SH-SY5Y (cell line): ENCODE measurements around the gene NCBP2.

Experiments
- GATA2 ChIP-seq: IDR thresholded peaks from 2 replicates; pipeline ENCODE4 v1.6.1; 2011; ENCODE audit warnings: mild to moderate bottlenecking, low read depth, low read length
- GATA3 ChIP-seq: IDR thresholded peaks from 2 replicates; pipeline ENCODE4 v1.6.1; 2011; ENCODE audit warnings: low read depth, mild to moderate bottlenecking, low read length, moderate library complexity

The NCBP2 gene

GRCh38 chr3:196974661-196975060 is 32.3 kb upstream of the NCBP2 start:
- TF ChIP-seq GATA2 (no peak), GATA3 (no peak)

DNA sequence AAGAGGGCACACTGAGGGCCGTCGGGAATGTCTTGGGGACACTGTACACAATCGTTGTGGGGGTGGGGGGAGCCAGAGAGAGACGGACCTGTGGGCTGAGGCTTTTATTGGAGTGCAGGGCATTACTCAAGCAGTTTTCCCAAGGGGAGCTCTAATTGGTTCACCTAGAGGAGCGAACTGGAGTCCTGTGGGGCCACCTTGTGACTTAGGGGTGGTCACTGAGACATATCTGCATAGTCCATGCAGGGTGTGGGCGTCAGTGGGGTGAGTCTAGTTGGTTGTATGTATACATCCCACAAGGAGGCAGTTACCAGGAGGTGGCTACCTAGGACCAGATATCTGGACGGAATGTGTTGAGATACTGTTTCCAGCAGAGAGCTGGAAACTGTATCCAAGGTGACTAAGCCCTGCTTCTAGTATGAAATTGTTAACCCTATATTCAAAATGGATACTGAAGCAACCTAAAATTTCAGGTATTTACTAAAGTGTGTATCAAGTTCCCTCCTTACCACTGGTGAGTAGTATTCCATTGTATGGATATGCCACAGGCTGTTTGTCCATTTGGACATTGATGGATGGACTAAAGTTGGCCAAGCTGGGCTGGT is 28.9 kb upstream of the NCBP2 start:
- no peak for TF ChIP-seq GATA3
- TF ChIP-seq GATA2: no peak

DNA sequence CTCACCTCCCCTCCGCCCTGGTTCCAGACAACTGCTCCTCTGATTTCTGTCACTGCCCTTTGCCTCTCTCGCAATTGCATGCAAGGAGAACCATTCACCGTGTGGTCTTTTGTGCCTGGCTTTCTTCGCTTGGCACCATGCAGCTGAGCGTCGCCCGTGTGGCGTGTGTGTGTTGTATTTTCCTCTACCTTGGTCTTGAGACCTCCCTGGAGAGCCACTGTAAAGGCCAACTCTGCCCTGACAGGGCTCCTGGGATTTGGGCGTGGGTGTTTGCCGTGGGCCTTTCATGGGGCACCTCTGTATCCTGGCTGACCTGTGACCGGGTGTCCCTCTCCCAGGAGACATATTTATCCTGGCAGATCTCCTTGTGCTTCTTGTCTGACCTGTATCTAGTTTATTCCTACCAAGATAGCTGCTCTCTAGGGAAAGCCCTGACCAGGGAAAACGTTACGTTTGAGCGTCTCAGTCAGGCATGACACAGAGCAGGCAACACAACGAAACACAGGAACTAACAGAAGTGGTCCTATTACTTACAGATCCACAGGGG is 28.3 kb upstream of the NCBP2 start:
- TF ChIP-seq GATA3 (no peak), GATA2 (no peak)

DNA sequence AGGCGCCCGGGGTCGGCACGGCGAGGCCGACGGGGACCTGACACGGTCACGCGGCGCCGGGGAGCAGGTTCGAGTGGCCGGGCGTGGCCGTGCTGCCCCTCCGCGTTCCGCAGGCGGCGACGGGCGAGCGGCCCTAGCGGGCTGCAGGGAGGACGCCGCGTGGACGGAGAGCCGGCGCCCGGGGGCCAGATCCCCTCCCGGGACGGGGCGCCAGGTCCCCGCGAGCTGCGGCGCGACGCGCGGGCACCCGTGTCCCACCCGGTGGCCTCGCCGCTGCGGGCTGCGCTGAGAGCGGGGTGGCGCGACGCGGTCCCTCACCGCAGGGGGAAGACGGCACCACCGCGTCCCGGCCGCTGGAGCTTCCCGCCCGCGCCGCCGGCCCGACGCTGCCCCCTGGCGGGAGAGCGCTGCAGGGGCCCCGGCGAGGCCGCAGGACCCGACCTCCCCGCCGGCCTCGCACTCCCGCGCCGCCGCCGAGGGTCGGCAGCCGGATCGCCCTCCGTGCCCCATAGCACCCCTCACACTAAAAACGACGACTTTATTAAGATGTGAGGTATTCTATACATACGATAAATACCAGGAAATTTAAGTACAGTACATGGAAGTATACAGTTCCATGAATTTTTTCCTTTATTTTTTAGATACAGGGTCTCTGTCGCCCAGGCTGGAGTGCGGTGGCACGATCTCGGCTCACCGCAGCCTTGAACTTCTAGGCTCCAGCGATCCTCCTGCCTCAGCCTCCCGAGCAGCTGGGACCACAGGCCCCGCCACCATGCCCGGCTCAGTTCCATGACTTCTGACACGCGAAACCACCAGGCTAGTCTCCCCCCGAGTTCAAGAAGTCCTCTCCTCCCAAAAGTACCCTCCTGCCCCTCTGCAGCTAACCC is 27.6 kb upstream of the NCBP2 start:
- TF ChIP-seq GATA2: no peak
- TF ChIP-seq GATA3: no peak

DNA sequence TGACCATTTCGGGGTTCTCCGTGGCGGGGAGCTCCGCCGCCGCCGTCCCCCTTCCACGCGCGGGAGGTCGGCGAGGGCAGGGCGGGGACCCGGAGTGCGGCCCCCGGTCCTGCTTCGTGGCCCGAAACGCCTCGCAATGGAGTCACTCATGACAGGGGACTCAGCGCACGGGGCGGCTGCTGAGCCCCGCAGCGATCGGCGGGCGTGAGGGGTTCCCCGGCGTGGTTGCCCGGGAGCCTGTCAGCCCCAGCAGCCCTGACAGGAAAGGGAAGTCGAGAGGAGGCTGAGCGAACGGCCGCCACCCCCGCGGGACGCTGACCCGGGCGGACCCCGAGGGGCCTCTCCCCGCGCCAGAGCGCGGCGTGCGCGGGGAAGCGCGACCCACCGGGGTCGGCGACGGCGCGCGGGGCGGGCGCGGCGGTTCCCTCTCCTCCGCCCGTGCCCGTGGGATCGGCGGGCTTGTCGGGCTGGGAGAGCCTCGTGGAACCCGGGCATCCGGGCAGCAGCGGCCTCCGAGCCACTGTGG is 26.9 kb upstream of the NCBP2 start:
- TF ChIP-seq GATA3 (no peak), GATA2 (no peak)

- no peak for TF ChIP-seq GATA3
- no peak for TF ChIP-seq GATA2
These were observed 26.2 kb upstream of the NCBP2 start, which contains the start of gene PIGZ for GRCh38 chr3:196968233-196969133. PIGZ (minus strand) TSS chr3:196968833; CDS start chr3:196952031, 16,802 bp downstream.

DNA sequence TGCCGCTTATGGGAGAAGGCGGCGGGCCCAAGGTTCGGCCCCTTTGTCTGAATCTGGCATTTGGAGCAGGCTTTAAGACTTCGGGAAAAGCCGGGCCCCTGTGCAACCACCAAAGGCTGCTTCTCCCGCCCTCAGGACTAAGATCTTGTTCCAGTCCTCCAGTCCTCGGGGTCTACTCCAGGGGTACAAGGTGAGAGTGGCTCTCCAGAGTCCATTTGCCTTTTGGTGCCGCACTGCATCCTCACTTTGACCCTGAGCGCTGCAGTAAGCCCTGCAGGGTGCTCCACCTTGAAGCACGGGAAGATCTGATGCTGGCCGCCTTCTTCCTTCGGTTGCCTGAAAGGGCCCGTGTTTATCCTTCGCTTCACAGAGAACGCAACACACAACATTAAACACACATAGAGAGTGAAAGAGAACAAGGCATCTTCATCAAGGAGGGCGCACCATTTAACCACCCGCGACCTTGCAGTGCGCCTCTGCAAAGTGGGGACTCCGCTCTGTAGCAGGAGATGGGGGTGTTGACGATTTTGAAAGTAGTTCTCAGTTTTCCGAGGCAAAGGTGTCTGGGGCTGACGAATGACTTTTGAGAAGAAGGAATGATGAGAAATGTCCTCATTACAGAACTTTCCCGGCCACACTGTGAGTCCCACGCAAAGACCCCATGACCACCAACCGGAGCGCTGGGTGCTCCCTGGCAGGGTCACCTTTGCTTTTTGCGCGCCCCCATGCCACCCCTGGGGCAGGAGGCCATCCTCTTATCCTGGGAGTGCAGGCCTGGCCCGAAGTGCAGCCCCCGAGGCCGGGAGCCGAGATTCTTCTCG is 25.3 kb upstream of the NCBP2 start:
- TF ChIP-seq GATA2: no peak
- no peak for TF ChIP-seq GATA3

GRCh38 chr3:196966526-196967401 is 24.4 kb upstream of the NCBP2 start:
- TF ChIP-seq GATA3 (no peak), GATA2 (no peak)

GRCh38 chr3:196965804-196966173 is 23.5 kb upstream of the NCBP2 start:
- TF ChIP-seq GATA2 (no peak), GATA3 (no peak)

GRCh38 chr3:196965112-196965803 is 22.9 kb upstream of the NCBP2 start:
- TF ChIP-seq GATA2 (no peak), GATA3 (no peak)

- no peak for TF ChIP-seq GATA2
- TF ChIP-seq GATA3: no peak
These were observed 21.3 kb upstream of the NCBP2 start for GRCh38 chr3:196963631-196963953.
